ENCODE data around the gene OR10P1.

GRCh38 chr12:55683676-55684075 is 47.0 kb downstream of the OR10P1 start:
- no peak for TF ChIP-seq EZH2 (IDR thresholded peaks at IDR 0.05; ENCODE audit: low read length, unreplicated experiment)
- no peak for TF ChIP-seq CTCF (conservative IDR thresholded peaks at IDR 0.05; ENCODE audit: low read depth, low read length)
- no peak for TF ChIP-seq EZH2phosphoT487 (IDR thresholded peaks at IDR 0.05; ENCODE audit: borderline replicate concordance, low read length)
